ENCODE results near the gene C2orf76. TPM values are rescaled to one million over a fixed set of nuclear protein-coding genes. Genes with fewer than 3 reads are reported as not detected.
"Not testable (repeated sequence)": the region's sequence is repeated elsewhere in the genome, so short reads cannot be mapped to it uniquely, and the experiment has no call there.

Gene C2orf76
- total and polyA plus RNA-seq, 4 donors, result 17.4 to 29.5 (median 21.3) TPM

DNA sequence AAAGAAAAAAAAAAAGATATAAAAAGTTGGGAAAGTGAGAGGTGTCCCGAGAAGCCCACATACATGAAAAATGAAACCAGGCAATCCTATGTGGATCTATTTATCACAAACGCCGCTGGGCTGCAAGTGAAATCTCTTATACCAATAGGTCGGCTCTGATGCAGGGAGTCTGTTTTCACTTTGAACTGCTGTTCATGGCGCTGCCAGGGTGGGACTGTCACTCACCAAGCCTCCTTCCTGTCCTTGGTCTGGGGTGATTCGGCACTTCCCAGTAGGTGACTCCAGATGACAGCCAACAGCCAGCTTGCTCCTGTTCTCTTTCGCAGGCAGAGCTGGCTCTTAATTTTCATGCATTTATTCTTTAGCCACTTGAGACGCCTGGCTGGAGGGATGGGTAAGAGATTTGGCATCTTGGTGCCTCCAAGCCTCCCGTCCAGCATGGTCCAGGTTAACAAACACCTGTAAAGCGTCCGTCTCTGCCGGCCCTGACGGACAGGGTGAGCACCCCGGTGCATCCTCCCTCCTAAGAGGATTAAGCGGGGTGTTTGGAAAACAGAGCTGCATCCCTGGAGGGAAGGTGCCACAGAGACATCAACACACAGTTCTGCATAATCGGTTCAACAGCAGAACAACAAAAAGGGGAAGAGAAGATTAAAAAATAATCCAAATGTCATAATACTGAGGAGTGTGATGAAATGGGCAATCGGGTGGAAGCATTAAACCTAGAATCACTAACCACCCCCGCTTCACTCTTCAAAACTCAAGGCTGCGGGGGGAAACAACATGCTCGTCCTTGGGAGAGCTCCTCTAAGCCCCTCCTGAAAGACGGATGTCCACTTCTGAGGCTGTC is 84.3 kb downstream of the C2orf76 start:
- 71% methylated on average over 10 of the region's 21 CpGs for WGBS (ENCODE audit: insufficient coverage)
- Histone ChIP-seq H3K36me3 (ENCODE audit: control insufficient read depth, insufficient read depth, low read length) (peaks cover 3% of the 10 kb centered on the region), H3K27me3 (ENCODE audit: control insufficient read depth, insufficient read depth, low read length) (no peaks in the 10 kb centered on the region), H3K9me3 (ENCODE audit: control insufficient read depth, insufficient read depth, low read length) (no peaks in the 10 kb centered on the region), H3K27ac (ENCODE audit: low read depth, low read length) (no peak overlapping the region), H3K4me3 (ENCODE audit: low read depth, low read length) (no peak overlapping the region), H3K4me1 (ENCODE audit: control insufficient read depth, insufficient read depth, low read length) (peaks cover 22% of the 10 kb centered on the region)
- no peak for DNase-seq (ENCODE audit: low read depth in 4 of 6, low spot score in 6 of 6)

DNA sequence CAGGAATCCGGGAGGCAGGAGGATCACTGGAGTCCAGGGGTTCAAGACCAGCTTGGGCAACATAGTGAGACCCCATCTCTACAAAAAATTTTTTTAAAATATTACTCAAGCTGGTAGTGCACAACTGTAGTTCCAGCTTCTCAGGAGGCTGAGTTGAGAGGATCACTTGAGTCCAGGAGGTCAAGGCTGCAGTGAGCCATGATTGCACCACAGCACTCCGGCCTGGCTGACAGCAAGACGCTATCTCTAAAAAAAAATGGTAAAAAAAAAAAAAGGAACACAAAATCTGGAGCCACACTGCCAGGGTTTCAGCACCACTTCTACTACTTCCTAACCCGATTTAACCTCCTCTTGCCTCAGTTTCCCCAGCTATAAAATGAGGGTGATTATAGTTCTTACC is 86.0 kb downstream of the C2orf76 start:
- Histone ChIP-seq H3K4me1 (ENCODE audit: control insufficient read depth, insufficient read depth, low read length) (peaks cover 22% of the 10 kb centered on the region), H3K36me3 (ENCODE audit: control insufficient read depth, insufficient read depth, low read length) (no peaks in the 10 kb centered on the region), H3K27ac (ENCODE audit: low read depth, low read length) (no peak overlapping the region), H3K9me3 (ENCODE audit: control insufficient read depth, insufficient read depth, low read length) (no peaks in the 10 kb centered on the region), H3K4me3 (ENCODE audit: low read depth, low read length) (no peak overlapping the region), H3K27me3 (ENCODE audit: control insufficient read depth, insufficient read depth, low read length) (no peaks in the 10 kb centered on the region)
- 100% methylated on average over 1 of the region's 4 CpGs for WGBS (ENCODE audit: insufficient coverage)
- no peak for DNase-seq (ENCODE audit: low read depth in 4 of 6, low spot score in 6 of 6)

DNA sequence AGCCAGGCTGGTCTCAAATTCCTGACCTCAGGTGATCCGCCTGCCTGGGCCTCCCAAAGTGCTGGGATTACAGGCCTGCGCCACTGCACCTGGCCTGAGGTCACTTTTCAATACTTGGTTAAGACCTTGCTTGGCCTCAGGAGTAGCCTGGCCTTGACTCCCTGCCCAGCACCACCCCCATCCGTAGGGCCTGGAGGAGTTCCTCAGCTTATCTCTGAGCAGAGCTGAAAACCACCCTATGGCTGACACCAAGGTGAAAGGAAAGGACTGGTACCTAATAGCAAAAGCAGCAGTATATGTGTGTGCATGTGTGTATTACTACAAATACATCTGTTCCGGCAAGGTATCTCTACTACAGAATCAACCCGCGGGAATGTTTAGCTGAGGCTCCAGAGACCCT is 87.0 kb downstream of the C2orf76 start:
- no peak for DNase-seq (ENCODE audit: low read depth in 4 of 6, low spot score in 6 of 6)
- H3K27ac ChIP-seq (ENCODE audit: low read depth, low read length), result no peak overlapping the region
- 98% methylated on average over 5 of the region's 6 CpGs for WGBS (ENCODE audit: insufficient coverage)
- H3K36me3 ChIP-seq (ENCODE audit: control insufficient read depth, insufficient read depth, low read length), result no peaks in the 10 kb centered on the region
- H3K27me3 ChIP-seq (ENCODE audit: control insufficient read depth, insufficient read depth, low read length), result no peaks in the 10 kb centered on the region
- peaks cover 22% of the 10 kb centered on the region for H3K4me1 ChIP-seq (ENCODE audit: control insufficient read depth, insufficient read depth, low read length)
- no peak overlapping the region for H3K4me3 ChIP-seq (ENCODE audit: low read depth, low read length)
- no peaks in the 10 kb centered on the region for H3K9me3 ChIP-seq (ENCODE audit: control insufficient read depth, insufficient read depth, low read length)

DNA sequence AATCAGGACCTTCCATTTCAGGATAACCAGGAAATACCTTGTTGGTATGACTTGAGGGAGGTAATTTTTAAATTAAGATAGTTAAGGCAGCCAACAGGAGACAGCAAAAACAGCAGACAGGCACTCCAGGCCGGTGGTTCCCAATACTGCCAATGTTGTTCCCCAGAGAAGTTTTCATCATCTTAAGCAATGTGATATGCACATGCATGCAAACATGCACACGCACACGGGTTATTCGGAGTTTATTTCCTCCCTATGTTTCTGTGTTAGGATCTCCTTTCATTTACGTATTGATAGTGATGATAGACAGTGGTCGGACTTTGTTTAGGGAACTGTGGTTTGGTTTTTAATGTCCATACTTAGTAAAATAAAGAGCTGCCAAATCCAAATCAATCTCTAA is 87.7 kb downstream of the C2orf76 start:
- H3K4me1 ChIP-seq (ENCODE audit: control insufficient read depth, insufficient read depth, low read length), result peaks cover 18% of the 10 kb centered on the region
- WGBS (ENCODE audit: insufficient coverage), result no CpG with 5 or more reads among the region's 6 CpGs
- H3K9me3 ChIP-seq (ENCODE audit: control insufficient read depth, insufficient read depth, low read length), result no peaks in the 10 kb centered on the region
- H3K27me3 ChIP-seq (ENCODE audit: control insufficient read depth, insufficient read depth, low read length), result no peaks in the 10 kb centered on the region
- no peak for DNase-seq (ENCODE audit: low read depth in 4 of 6, low spot score in 6 of 6)
- no peak overlapping the region for H3K4me3 ChIP-seq (ENCODE audit: low read depth, low read length)
- no peaks in the 10 kb centered on the region for H3K36me3 ChIP-seq (ENCODE audit: control insufficient read depth, insufficient read depth, low read length)
- no peak overlapping the region for H3K27ac ChIP-seq (ENCODE audit: low read depth, low read length)

DNA sequence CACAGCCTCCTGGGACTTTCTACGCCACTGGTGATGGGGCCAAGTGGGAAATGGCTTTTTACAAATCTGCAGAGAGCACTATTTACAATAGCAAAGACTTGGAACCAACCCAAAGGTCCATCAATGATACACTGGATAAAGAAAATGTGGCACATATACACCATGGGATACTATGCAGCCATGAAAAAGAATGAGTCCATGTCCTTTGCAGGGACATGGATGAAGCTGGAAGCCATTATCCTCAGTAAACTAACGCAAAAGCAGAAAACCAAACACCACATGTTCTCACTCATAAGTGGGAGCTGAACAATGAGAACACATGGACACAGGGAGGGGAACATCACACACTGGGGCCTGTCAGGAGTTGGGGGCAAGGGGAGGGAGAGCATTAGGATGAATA is 88.2 kb downstream of the C2orf76 start:
- WGBS (ENCODE audit: insufficient coverage), result no CpG with 5 or more reads among the region's 2 CpGs
- DNase-seq (ENCODE audit: low read depth in 4 of 6, low spot score in 6 of 6); H3K36me3 ChIP-seq (ENCODE audit: control insufficient read depth, insufficient read depth, low read length): not testable (repeated sequence)

DNA sequence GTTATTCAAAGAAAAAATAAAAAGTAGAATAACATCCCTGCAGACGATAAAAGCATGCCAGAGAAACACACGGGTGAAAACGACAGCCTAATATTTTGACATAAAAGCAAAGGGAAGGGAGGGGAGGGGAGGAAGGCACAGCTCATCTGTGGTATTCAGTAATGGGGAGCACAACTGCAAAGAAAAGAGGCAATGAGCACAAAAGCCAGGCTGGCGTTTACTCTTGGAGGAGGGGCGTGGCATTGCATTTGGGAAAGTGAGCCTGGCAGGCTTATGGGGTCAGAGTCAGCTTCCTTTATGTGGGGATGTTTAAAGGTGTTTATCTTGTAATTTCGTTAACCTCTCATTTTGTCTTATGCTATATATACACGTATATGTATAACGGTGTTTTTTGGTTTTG is 89.8 kb downstream of the C2orf76 start:
- Histone ChIP-seq H3K9me3 (ENCODE audit: control insufficient read depth, insufficient read depth, low read length) (no peaks in the 10 kb centered on the region), H3K36me3 (ENCODE audit: control insufficient read depth, insufficient read depth, low read length) (no peaks in the 10 kb centered on the region), H3K4me3 (ENCODE audit: low read depth, low read length) (no peak overlapping the region), H3K4me1 (ENCODE audit: control insufficient read depth, insufficient read depth, low read length) (no peaks in the 10 kb centered on the region), H3K27me3 (ENCODE audit: control insufficient read depth, insufficient read depth, low read length) (no peaks in the 10 kb centered on the region), H3K27ac (ENCODE audit: low read depth, low read length) (no peak overlapping the region)
- WGBS (ENCODE audit: insufficient coverage), result 55% methylated on average over 6 of the region's 8 CpGs
- DNase-seq (ENCODE audit: low read depth in 4 of 6, low spot score in 6 of 6), result no peak

More for the DNA sequence above, 88.2 kb downstream of the C2orf76 start:
- not testable (repeated sequence) for H3K9me3 ChIP-seq (ENCODE audit: control insufficient read depth, insufficient read depth, low read length); H3K4me3 ChIP-seq (ENCODE audit: low read depth, low read length); H3K27ac ChIP-seq (ENCODE audit: low read depth, low read length); H3K27me3 ChIP-seq (ENCODE audit: control insufficient read depth, insufficient read depth, low read length)
- peaks cover 13% of the 10 kb centered on the region for H3K4me1 ChIP-seq (ENCODE audit: control insufficient read depth, insufficient read depth, low read length)

DNA sequence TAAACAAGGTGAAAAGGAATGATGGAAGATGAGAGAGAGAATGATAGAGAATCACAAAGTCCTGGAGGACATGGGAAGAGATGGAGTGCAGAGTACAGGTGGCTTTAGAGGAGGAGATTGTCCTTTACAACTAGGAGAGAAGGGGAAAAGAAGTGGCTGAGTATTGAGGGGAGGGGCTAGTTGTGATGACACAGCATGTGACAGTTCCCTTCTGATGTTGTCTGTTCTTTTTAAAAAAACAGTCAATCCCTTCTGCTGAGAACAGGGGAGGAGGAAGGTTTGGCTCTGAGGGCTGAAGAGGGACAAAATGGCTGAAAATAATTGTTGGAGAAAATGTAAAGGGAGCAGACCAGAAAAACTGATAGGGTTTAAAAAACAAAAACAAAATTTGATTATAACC is 99.0 kb downstream of the C2orf76 start:
- no peak for DNase-seq (ENCODE audit: low read depth in 4 of 6, low spot score in 6 of 6)
- Histone ChIP-seq H3K27me3 (ENCODE audit: control insufficient read depth, insufficient read depth, low read length) (no peaks in the 10 kb centered on the region), H3K4me1 (ENCODE audit: control insufficient read depth, insufficient read depth, low read length) (no peaks in the 10 kb centered on the region), H3K36me3 (ENCODE audit: control insufficient read depth, insufficient read depth, low read length) (peaks cover 4% of the 10 kb centered on the region), H3K9me3 (ENCODE audit: control insufficient read depth, insufficient read depth, low read length) (no peaks in the 10 kb centered on the region), H3K27ac (ENCODE audit: low read depth, low read length) (no peak overlapping the region), H3K4me3 (ENCODE audit: low read depth, low read length) (no peak overlapping the region)

DNA sequence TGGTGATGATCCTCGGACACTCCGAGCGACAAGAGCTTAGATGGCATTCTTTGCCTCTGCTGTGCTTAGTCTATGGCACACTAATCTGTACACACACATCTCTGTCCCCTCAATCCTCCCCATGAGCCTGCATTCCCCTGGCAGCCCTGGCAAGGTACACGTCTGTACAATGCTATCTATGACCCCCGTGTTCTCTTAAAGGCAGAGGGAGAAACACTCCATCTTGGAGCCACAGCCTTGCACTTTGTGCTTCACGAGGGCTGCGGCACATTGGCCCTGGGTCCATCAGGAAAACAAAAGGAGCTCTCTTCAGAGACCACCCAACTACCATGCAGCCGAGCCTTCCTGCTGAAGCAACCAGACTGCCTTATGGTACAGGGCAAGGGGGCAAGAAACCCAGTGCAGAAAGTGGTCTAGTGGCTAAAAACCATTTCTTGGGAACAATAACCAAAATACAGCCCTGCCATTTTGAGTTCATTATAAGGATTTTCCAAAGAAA is 100.5 kb downstream of the C2orf76 start:
- no peak overlapping the region for H3K27ac ChIP-seq (ENCODE audit: low read depth, low read length)
- 74% methylated on average over 8 of the region's 8 CpGs for WGBS (ENCODE audit: insufficient coverage)
- no peaks in the 10 kb centered on the region for H3K4me1 ChIP-seq (ENCODE audit: control insufficient read depth, insufficient read depth, low read length)
- H3K36me3 ChIP-seq (ENCODE audit: control insufficient read depth, insufficient read depth, low read length), result peaks cover 4% of the 10 kb centered on the region
- H3K9me3 ChIP-seq (ENCODE audit: control insufficient read depth, insufficient read depth, low read length), result no peaks in the 10 kb centered on the region
- no peaks in the 10 kb centered on the region for H3K27me3 ChIP-seq (ENCODE audit: control insufficient read depth, insufficient read depth, low read length)
- H3K4me3 ChIP-seq (ENCODE audit: low read depth, low read length), result no peak overlapping the region
- DNase-seq (ENCODE audit: low read depth in 4 of 6, low spot score in 6 of 6), result no peak

DNA sequence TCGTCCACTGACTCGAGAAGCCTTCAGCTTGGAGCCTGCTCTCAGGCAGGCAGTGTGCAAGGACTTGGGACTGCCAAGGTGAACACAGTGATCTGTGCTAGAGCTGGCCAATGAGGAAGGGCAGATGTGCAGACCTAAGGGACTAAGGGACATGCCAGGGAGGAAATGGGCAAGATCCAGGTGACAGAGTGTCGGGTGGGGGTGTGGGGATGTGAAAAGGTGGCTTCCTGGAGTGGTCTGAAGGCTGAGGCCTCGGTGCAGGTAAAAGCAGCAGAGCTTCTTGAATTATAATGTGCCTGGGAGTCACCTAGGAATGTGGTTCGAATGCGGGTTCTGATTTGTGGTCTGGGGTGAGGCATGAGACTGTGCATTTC is 101.0 kb downstream of the C2orf76 start:
- Histone ChIP-seq H3K4me1 (ENCODE audit: control insufficient read depth, insufficient read depth, low read length) (no peaks in the 10 kb centered on the region), H3K9me3 (ENCODE audit: control insufficient read depth, insufficient read depth, low read length) (no peaks in the 10 kb centered on the region), H3K4me3 (ENCODE audit: low read depth, low read length) (no peak overlapping the region), H3K36me3 (ENCODE audit: control insufficient read depth, insufficient read depth, low read length) (peaks cover 4% of the 10 kb centered on the region), H3K27me3 (ENCODE audit: control insufficient read depth, insufficient read depth, low read length) (no peaks in the 10 kb centered on the region), H3K27ac (ENCODE audit: low read depth, low read length) (no peak overlapping the region)
- no peak for DNase-seq (ENCODE audit: low read depth in 4 of 6, low spot score in 6 of 6)
- 97% methylated on average over 6 of the region's 6 CpGs for WGBS (ENCODE audit: insufficient coverage)
